Measurements from ENCODE around the gene KLK12. TPM values are rescaled to one million over a fixed set of nuclear protein-coding genes. Genes with fewer than 3 reads are reported as not detected.

Gene KLK12
- polyA plus RNA-seq, 1 experiment = not detected

- TF ChIP-seq CTCF (IDR thresholded peaks at IDR 0.05; ENCODE audit: insufficient read depth, low read depth, low read length) = peak; percentile 62
- Histone ChIP-seq H3K36me3 (ENCODE audit: control insufficient read depth, insufficient read depth, low read length) (no peaks in the 10 kb centered on the region), H3K4me3 (ENCODE audit: low read depth, low read length) (no peak overlapping the region), H3K27me3 (ENCODE audit: control insufficient read depth, insufficient read depth, low read length) (peaks cover 14% of the 10 kb centered on the region)
- ChIA-PET POLR2A (interaction anchor here (0.5 kb wide), 1 partner anchor 636 kb away, joined by 3 read pairs; no protein-coding TSS in a partner anchor), CTCF (interaction anchor here (0.7 to 1.1 kb wide), 4 partner anchors 22 to 99 kb away, joined by 3 to 6 read pairs (median 4); no protein-coding TSS in a partner anchor)
- no peak for DNase-seq (ENCODE audit: low read depth)
Observed at GRCh38 chr19:51020988-51021651, 13.7 kb downstream of the KLK12 start.

GRCh38 chr19:51019544-51019925 lies 15.3 kb downstream of the KLK12 start, which contains the start of gene KLK10:
TSS of gene KLK10 (minus strand) at chr19:51019709. CDS start at chr19:51019130, 579 bp downstream.
- ChIA-PET POLR2A (no interaction called here), CTCF (no interaction called here)
- TF ChIP-seq CTCF (IDR thresholded peaks at IDR 0.05; ENCODE audit: insufficient read depth, low read depth, low read length) = no peak
- DNase-seq (ENCODE audit: low read depth) = no peak
- peak within 1 kb of the TSS; percentile 3; the same call in 1 of the 2 replicates for H3K4me3 ChIP-seq (ENCODE audit: low read depth, low read length)
- H3K36me3 ChIP-seq (ENCODE audit: control insufficient read depth, insufficient read depth, low read length) = no peaks in the 10 kb centered on the region
- peaks cover 14% of the 10 kb centered on the region for H3K27me3 ChIP-seq (ENCODE audit: control insufficient read depth, insufficient read depth, low read length)

GRCh38 chr19:51018745-51019543 lies 15.9 kb downstream of the KLK12 start:
- CTCF ChIA-PET = interaction anchor here (1.1 kb wide), 1 partner anchor 77 kb away, joined by 5 read pairs; no protein-coding TSS in a partner anchor
- Histone ChIP-seq H3K27me3 (ENCODE audit: control insufficient read depth, insufficient read depth, low read length) (peaks cover 14% of the 10 kb centered on the region), H3K4me3 (ENCODE audit: low read depth, low read length) (peak overlapping the region; percentile 3; the same call in 1 of the 2 replicates), H3K36me3 (ENCODE audit: control insufficient read depth, insufficient read depth, low read length) (no peaks in the 10 kb centered on the region)
- DNase-seq (ENCODE audit: low read depth) = no peak
- no peak for TF ChIP-seq CTCF (IDR thresholded peaks at IDR 0.05; ENCODE audit: insufficient read depth, low read depth, low read length)
- POLR2A ChIA-PET = no interaction called here

- DNase-seq (ENCODE audit: low read depth) = no peak
- CTCF ChIA-PET = interaction anchor here (0.6 kb wide), 1 partner anchor 118 kb away, joined by 3 read pairs; no protein-coding TSS in a partner anchor
- POLR2A ChIA-PET = no interaction called here
Observed at GRCh38 chr19:51016798-51017683, 17.8 kb downstream of the KLK12 start.

More at GRCh38 chr19:51016798-51017683, 17.8 kb downstream of the KLK12 start:
- Histone ChIP-seq H3K36me3 (ENCODE audit: control insufficient read depth, insufficient read depth, low read length) (no peaks in the 10 kb centered on the region), H3K27me3 (ENCODE audit: control insufficient read depth, insufficient read depth, low read length) (peaks cover 14% of the 10 kb centered on the region), H3K4me3 (ENCODE audit: low read depth, low read length) (no peak overlapping the region)
- TF ChIP-seq CTCF (IDR thresholded peaks at IDR 0.05; ENCODE audit: insufficient read depth, low read depth, low read length) = peak; percentile 45; the same call in 1 of the 2 replicates
